Lung (tissue), 12 donors: ENCODE results near the gene DYNC1H1. TPM values are rescaled to one million over a fixed set of nuclear protein-coding genes. Genes with fewer than 3 reads are reported as not detected.

Source experiments
- ATAC-seq: fragments of 200-7000 bp; cut with Tn5 transposase; one replicate; pipeline ENCODE4 v1.9.1; 2020; ENCODE audit warnings: moderate number of reproducible peaks; ENCODE audit not compliant: insufficient read depth, low FRiP score
- DNase-seq, 3 donors: peaks; one replicate each; pipeline ENCODE4 v3.0.0-alpha.2; 2013 to 2017
- H3K27ac ChIP-seq, 2 donors: one replicate each; pipeline ENCODE4 v1.5.1; 2013; ENCODE audit warnings: mild to moderate bottlenecking in 2 of 2, moderate library complexity in 2 of 2, control low read depth in 1 of 2, inconsistent platforms in 1 of 2, low read depth in 1 of 2, low read length in 1 of 2
- H3K27me3 ChIP-seq, 3 donors: one replicate each; pipeline ENCODE4 v1.5.1; 2013; ENCODE audit warnings: low read length in 2 of 3; ENCODE audit not compliant: control insufficient read depth in 3 of 3, insufficient read depth in 3 of 3
- H3K36me3 ChIP-seq, 4 donors: one replicate each; pipeline ENCODE4 v1.5.1; 2013; ENCODE audit warnings: low read length in 4 of 4, mild to moderate bottlenecking in 1 of 4, moderate library complexity in 1 of 4; ENCODE audit not compliant: control insufficient read depth in 4 of 4, insufficient read depth in 4 of 4
- H3K4me1 ChIP-seq, 5 donors: one replicate each; pipeline ENCODE4 v1.5.1; 2013; ENCODE audit warnings: low read length in 5 of 5, mild to moderate bottlenecking in 2 of 5, moderate library complexity in 1 of 5; ENCODE audit not compliant: control insufficient read depth in 5 of 5, insufficient read depth in 5 of 5
- H3K4me3 ChIP-seq: one replicate; pipeline ENCODE4 v1.5.1; 2013; ENCODE audit warnings: mild to moderate bottlenecking, control low read depth, moderate library complexity
- H3K9ac ChIP-seq, 2 donors: one replicate each; pipeline ENCODE4 v1.5.1; 2013; ENCODE audit warnings: low read length in 2 of 2, control low read depth in 1 of 2; ENCODE audit not compliant: insufficient read depth in 1 of 2
- H3K9me3 ChIP-seq, 4 donors: one replicate each; pipeline ENCODE4 v1.5.1; 2013; ENCODE audit warnings: low read length in 3 of 4, mild to moderate bottlenecking in 1 of 4, moderate library complexity in 1 of 4; ENCODE audit not compliant: control insufficient read depth in 4 of 4, insufficient read depth in 3 of 4
- CTCF ChIP-seq: IDR thresholded peaks from 2 replicates; pipeline ENCODE4 v1.5.1; 2012; ENCODE audit warnings: mild to moderate bottlenecking; ENCODE audit errors: control extremely low read depth, extremely low read depth
- WGBS, 2 donors: extraction: QIAGEN DNeasy Blood & Tissue Kit; methylation state at CpG; one replicate each; pipeline ENCODE4 v1.1.7; 2013; 5-methylcytosine and 5-hydroxymethylcytosine counted together
- polyA plus RNA-seq, 2 donors: library from polyadenylated mRNA; stranded (reverse); fragments of 200-250 nt; gene quantifications; one replicate each; pipeline ENCODE4 v1.2.1, GENCODE V29; 2013
- total RNA-seq, 2 donors: library from RNA; depleted of rRNA in 1 of 2; stranded (reverse); fragments of >200 nt in 1 of 2; gene quantifications; one replicate each; pipeline ENCODE4 v1.2.1, GENCODE V29; 2014 to 2021
- donor health status: control.
- donor health status: control.
- donor health status: Bipolar disorder and iron deficiency.
- donor health status: healthy.
- donor health status: DM: yes; HTN: yes; CAD: no.

Gene DYNC1H1
- total and polyA plus RNA-seq, 4 donors = 111 to 485 (median 328) TPM

GRCh38 chr14:102005336-102005735 is 41.0 kb downstream of the DYNC1H1 start:
- no peak for TF ChIP-seq CTCF
- no peaks in the 10 kb centered on the region for H3K9me3 ChIP-seq
- 93 to 94% methylated on average over 9 of the region's 9 CpGs for WGBS, 2 donors
- ATAC-seq (no peak), DNase-seq (no peak)
- H3K36me3 ChIP-seq = peaks cover 64 to 71% (median 70%) of the 10 kb centered on the region in 4 donors
- no peak overlapping the region for H3K9ac ChIP-seq
- H3K27me3 ChIP-seq = no peaks in the 10 kb centered on the region
- H3K4me1 ChIP-seq = no peaks in the 10 kb centered on the region
- no peak overlapping the region for H3K27ac ChIP-seq
- H3K4me3 ChIP-seq = no peak overlapping the region

GRCh38 chr14:102007916-102008418 is 43.6 kb downstream of the DYNC1H1 start:
- no peak for DNase-seq
- no peaks in the 10 kb centered on the region for H3K27me3 ChIP-seq
- ATAC-seq = no peak
- TF ChIP-seq CTCF = no peak
- H3K9ac ChIP-seq = no peak overlapping the region
- WGBS, 2 donors = 95% methylated on average over 14 of the region's 14 CpGs
- H3K9me3 ChIP-seq = no peaks in the 10 kb centered on the region
- H3K4me3 ChIP-seq = no peak overlapping the region
- H3K36me3 ChIP-seq = peaks cover 64 to 72% (median 68%) of the 10 kb centered on the region in 4 donors
- H3K27ac ChIP-seq = no peak overlapping the region
- no peaks in the 10 kb centered on the region for H3K4me1 ChIP-seq

- no peak for TF ChIP-seq CTCF
- ATAC-seq (no peak), DNase-seq (no peak)
- Histone ChIP-seq H3K9ac (no peak overlapping the region), H3K27ac (no peak overlapping the region), H3K27me3 (no peaks in the 10 kb centered on the region), H3K9me3 (no peaks in the 10 kb centered on the region), H3K4me1 (no peaks in the 10 kb centered on the region), H3K36me3 (peaks cover 63 to 78% (median 72%) of the 10 kb centered on the region in 4 donors), H3K4me3 (no peak overlapping the region)
- 90 to 91% methylated on average over 8 of the region's 8 CpGs for WGBS, 2 donors
Measured at GRCh38 chr14:102008891-102009290, 44.5 kb downstream of the DYNC1H1 start.

GRCh38 chr14:102011631-102012030 is 47.3 kb downstream of the DYNC1H1 start:
- H3K27me3 ChIP-seq = no peaks in the 10 kb centered on the region
- peaks cover 71 to 85% (median 80%) of the 10 kb centered on the region in 4 donors for H3K36me3 ChIP-seq
- 89% methylated on average over 8 of the region's 8 CpGs for WGBS, 2 donors
- H3K4me3 ChIP-seq = no peak overlapping the region
- no peak overlapping the region for H3K27ac ChIP-seq
- no peak for DNase-seq
- H3K4me1 ChIP-seq = no peaks in the 10 kb centered on the region
- H3K9ac ChIP-seq = no peak overlapping the region
- H3K9me3 ChIP-seq = no peaks in the 10 kb centered on the region
- no peak for ATAC-seq
- TF ChIP-seq CTCF = no peak
